IMR-90 (cell line): ENCODE measurements around the gene GNAI3. TPM values are rescaled to one million over a fixed set of nuclear protein-coding genes. Genes with fewer than 3 reads are reported as not detected.

Source experiments
- ATAC-seq: fragments of 200-7000 bp; cut with Tn5 transposase; 2 replicates; pipeline ENCODE4 v1.9.1; 2020; ENCODE audit warnings: low read depth, mild to moderate bottlenecking, moderate library complexity
- BruUV-seq: library from RNA; stranded (reverse); fragments of 400-500 nt; replicated peaks from 2 replicates; lab custom pipeline; 2021; lab: Mats Ljungman, UMichigan
- CTCF ChIA-PET: fragments of 300-600 bp; formaldehyde crosslinking; extraction: SDS; loops from one replicate; lab custom pipeline; 2021; ENCODE audit warnings: antibody characterized with exemption; lab: Yijun Ruan, JAX
- POLR2A ChIA-PET: fragments of 300-600 bp; sonication (Branson Sonifier 250); formaldehyde crosslinking; loops from one replicate; lab custom pipeline; 2022; ENCODE audit warnings: antibody characterized with exemption; ENCODE audit not compliant: unreplicated experiment; lab: Charles Lee
- DNase-seq: peaks from one replicate; pipeline ENCODE4 v3.0.0; 2013
- H2AFZ ChIP-seq: replicated peaks from 2 replicates; pipeline ENCODE3; 2013; ENCODE audit warnings: low read length, mild to moderate bottlenecking; ENCODE audit not compliant: poor library complexity
- H2AK5ac ChIP-seq: 2 replicates; pipeline ENCODE4 v1.6.1; 2013; ENCODE audit warnings: low read depth, low read length, inconsistent platforms
- H2AK9ac ChIP-seq: replicated peaks from 2 replicates; pipeline ENCODE3; 2013; ENCODE audit warnings: mild to moderate bottlenecking, low read depth, low read length, moderate library complexity; ENCODE audit not compliant: poor library complexity
- H2BK120ac ChIP-seq: 2 replicates; pipeline ENCODE4 v1.6.1; 2013; ENCODE audit warnings: low read depth, low read length, inconsistent platforms
- H2BK15ac ChIP-seq: 3 replicates; pipeline ENCODE4 v1.6.1; 2013; ENCODE audit warnings: low read depth, low read length, inconsistent platforms
- H2BK20ac ChIP-seq: 2 replicates; pipeline ENCODE4 v1.6.1; 2013; ENCODE audit warnings: low read depth, mild to moderate bottlenecking, inconsistent platforms, low read length, moderate library complexity
- H2BK5ac ChIP-seq: 2 replicates; pipeline ENCODE4 v1.6.1; 2013; ENCODE audit warnings: mild to moderate bottlenecking, low read depth, low read length, inconsistent platforms; ENCODE audit not compliant: poor library complexity, severe bottlenecking
- H3K14ac ChIP-seq: replicated peaks from 2 replicates; pipeline ENCODE4 v1.6.1; 2013; ENCODE audit warnings: low read depth, low read length, inconsistent platforms
- H3K18ac ChIP-seq: 2 replicates; pipeline ENCODE4 v1.6.1; 2013; ENCODE audit warnings: low read depth, low read length, control low read depth
- H3K23ac ChIP-seq: 2 replicates; pipeline ENCODE4 v1.6.1; 2013; ENCODE audit warnings: low read depth, low read length, inconsistent platforms
- H3K27ac ChIP-seq: 2 replicates; pipeline ENCODE4 v1.5.1; 2013; ENCODE audit warnings: mild to moderate bottlenecking, control low read depth, low read length; ENCODE audit not compliant: insufficient read depth
- H3K27me3 ChIP-seq: 2 replicates; pipeline ENCODE4 v1.6.1; 2013; ENCODE audit warnings: low read length; ENCODE audit not compliant: control insufficient read depth, insufficient read depth
- H3K36me3 ChIP-seq: 2 replicates; pipeline ENCODE4 v1.6.1; 2013; ENCODE audit warnings: low read length, mixed read lengths; ENCODE audit not compliant: control insufficient read depth, insufficient read depth
- H3K4ac ChIP-seq: 2 replicates; pipeline ENCODE4 v1.6.1; 2013; ENCODE audit warnings: low read depth, low read length, inconsistent platforms
- H3K4me1 ChIP-seq: 2 replicates; pipeline ENCODE4 v1.6.1; 2013; ENCODE audit warnings: low read length, mixed read lengths; ENCODE audit not compliant: control insufficient read depth, insufficient read depth
- H3K4me2 ChIP-seq: 2 replicates; pipeline ENCODE4 v1.6.1; 2013; ENCODE audit warnings: low read depth, mild to moderate bottlenecking, control low read depth, low read length, moderate library complexity
- H3K4me3 ChIP-seq: 2 replicates; pipeline ENCODE4 v1.5.1; 2013; ENCODE audit warnings: low read depth, mild to moderate bottlenecking, control low read depth, low read length, moderate library complexity; ENCODE audit not compliant: insufficient read depth
- H3K56ac ChIP-seq: 2 replicates; pipeline ENCODE4 v1.6.1; 2013; ENCODE audit warnings: low read length, inconsistent platforms; ENCODE audit not compliant: insufficient read depth; ENCODE audit errors: extremely low read depth
- H3K79me1 ChIP-seq, 2 experiments: 2 replicates each; pipeline ENCODE4 v1.6.1; 2013; ENCODE audit warnings: low read length in 2 of 2, inconsistent platforms in 1 of 2, low read depth in 1 of 2
- H3K9ac ChIP-seq: 2 replicates; pipeline ENCODE4 v1.6.1; 2013; ENCODE audit warnings: low read depth, low read length, control low read depth
- H3K9me1 ChIP-seq: 2 replicates; pipeline ENCODE4 v1.6.1; 2013; ENCODE audit warnings: low read length, inconsistent platforms; ENCODE audit not compliant: insufficient read depth
- H3K9me3 ChIP-seq: 2 replicates; pipeline ENCODE4 v1.6.1; 2013; ENCODE audit warnings: low read length; ENCODE audit not compliant: control insufficient read depth, insufficient read depth
- H4K20me1 ChIP-seq: 2 replicates; pipeline ENCODE4 v1.6.1; 2013; ENCODE audit warnings: low read length, inconsistent platforms; ENCODE audit not compliant: insufficient read depth
- H4K5ac ChIP-seq: 2 replicates; pipeline ENCODE4 v1.6.1; 2013; ENCODE audit warnings: mild to moderate bottlenecking, low read depth, low read length, control low read depth
- H4K8ac ChIP-seq, 2 experiments: 2 replicates each; pipeline ENCODE4 v1.6.1; 2013; ENCODE audit warnings: low read depth in 2 of 2, low read length in 2 of 2, control low read depth in 1 of 2, inconsistent platforms in 1 of 2
- H4K91ac ChIP-seq: 2 replicates; pipeline ENCODE4 v1.6.1; 2013; ENCODE audit warnings: low read depth, low read length, inconsistent platforms; ENCODE audit not compliant: insufficient read depth
- CTCF ChIP-seq: conservative IDR thresholded peaks from 2 replicates; pipeline ENCODE4 v1.5.1; 2012; ENCODE audit warnings: mild to moderate bottlenecking, low read depth, low read length, improper control_type of control experiment
- WGBS, 2 experiments: methylation state at CpG; one replicate each; pipeline versions ENCODE4 v1.1.5 to v1.1.7; 2013; ENCODE audit warnings: missing lambda C conversion rate in 2 of 2; ENCODE audit not compliant: insufficient read length in 1 of 2; ENCODE audit errors: extremely low coverage in 2 of 2; 5-methylcytosine and 5-hydroxymethylcytosine counted together
- dilution Hi-C: fragments of 300-500 bp; cut with HindIII; formaldehyde crosslinking; loops from one replicate; pipeline ENCODE4 v1.14.3; 2018; ENCODE audit warnings: low sequenced_read_pairs; ENCODE audit not compliant: unreplicated experiment
- in situ Hi-C: fragments of 300-500 bp; cut with MboI; formaldehyde crosslinking; loops from 3 replicates; pipeline ENCODE4 v1.14.3; 2019; ENCODE audit warnings: low sequenced_read_pairs, inconsistent platforms, mixed read lengths
- intact Hi-C: fragments of 100-400 bp; cut with micrococcal nuclease; formaldehyde crosslinking; loops from 2 replicates; pipeline ENCODE4 v1.10.0; 2022
- polyA plus RNA-seq, 3 experiments: library from polyadenylated mRNA; depleted of rRNA; stranded (reverse); fragments of >200 nt; gene quantifications; 2 replicates each; pipeline ENCODE4 v1.2.3, GENCODE V29; 2012; ENCODE audit warnings: low replicate concordance in 1 of 3
- total RNA-seq: library from RNA; depleted of rRNA; stranded (reverse); fragments of >200 nt; gene quantifications from 2 replicates; pipeline ENCODE4 v1.2.3, GENCODE V29; 2012

Gene GNAI3
- total and polyA plus RNA-seq, 2 of the 4 experiments (the other 2 are of a cell fraction) = 5.9 to 14.9 TPM

GRCh38 chr1:109516872-109517271 is 31.5 kb upstream of the GNAI3 start:
- no peak overlapping the region for H2BK5ac ChIP-seq
- H2AK5ac ChIP-seq = no peak overlapping the region
- H3K4me3 ChIP-seq = no peak overlapping the region
- H2AK9ac ChIP-seq = no peak overlapping the region
- POLR2A ChIA-PET = no interaction called here
- H2AFZ ChIP-seq = no peak overlapping the region
- peaks cover 5% of the 10 kb centered on the region for H3K4me1 ChIP-seq
- H3K27ac ChIP-seq = no peak overlapping the region
- no peak overlapping the region for H3K4me2 ChIP-seq
- CTCF ChIA-PET = interaction anchor here (1.9 kb wide), 1 partner anchor 16 kb away, joined by 7 read pairs; no protein-coding TSS in a partner anchor
- H4K91ac ChIP-seq = no peak overlapping the region
- 53% methylated on average over 2 of the region's 5 CpGs; no CpG with 5 or more reads in 1 of the 2 experiments for WGBS, 2 experiments
- peak; percentile 29 for DNase-seq
- H3K27me3 ChIP-seq = peaks cover 17% of the 10 kb centered on the region
- dilution Hi-C loops (no loop called here), intact Hi-C loops (no loop called here), in situ Hi-C loops (no loop called here)
- H3K9me1 ChIP-seq = no peaks in the 10 kb centered on the region
- no peaks in the 10 kb centered on the region for H3K79me1 ChIP-seq
- H3K9me3 ChIP-seq = no peaks in the 10 kb centered on the region
- BruUV-seq = no TSS peak
- no peak overlapping the region for H3K18ac ChIP-seq
- no peak overlapping the region for H3K14ac ChIP-seq
- H3K9ac ChIP-seq = no peak overlapping the region
- no peak overlapping the region for H3K23ac ChIP-seq
- H2BK15ac ChIP-seq = no peak overlapping the region
- H4K5ac ChIP-seq = no peak overlapping the region
- no peak overlapping the region for H4K8ac ChIP-seq
- peak; percentile 54; the same call in 1 of the 2 replicates for ATAC-seq
- H3K4ac ChIP-seq = no peak overlapping the region
- no peak overlapping the region for H3K56ac ChIP-seq
- TF ChIP-seq CTCF = no peak
- no peaks in the 10 kb centered on the region for H4K20me1 ChIP-seq
- H3K36me3 ChIP-seq = no peaks in the 10 kb centered on the region
- H2BK20ac ChIP-seq = no peak overlapping the region
- H2BK120ac ChIP-seq = no peak overlapping the region
